Measurements from ENCODE around the gene TCF7L1.

GRCh38 chr2:85132397-85132796 is 795 bp upstream of the TCF7L1 start:
- TF ChIP-seq, protein P1, sequence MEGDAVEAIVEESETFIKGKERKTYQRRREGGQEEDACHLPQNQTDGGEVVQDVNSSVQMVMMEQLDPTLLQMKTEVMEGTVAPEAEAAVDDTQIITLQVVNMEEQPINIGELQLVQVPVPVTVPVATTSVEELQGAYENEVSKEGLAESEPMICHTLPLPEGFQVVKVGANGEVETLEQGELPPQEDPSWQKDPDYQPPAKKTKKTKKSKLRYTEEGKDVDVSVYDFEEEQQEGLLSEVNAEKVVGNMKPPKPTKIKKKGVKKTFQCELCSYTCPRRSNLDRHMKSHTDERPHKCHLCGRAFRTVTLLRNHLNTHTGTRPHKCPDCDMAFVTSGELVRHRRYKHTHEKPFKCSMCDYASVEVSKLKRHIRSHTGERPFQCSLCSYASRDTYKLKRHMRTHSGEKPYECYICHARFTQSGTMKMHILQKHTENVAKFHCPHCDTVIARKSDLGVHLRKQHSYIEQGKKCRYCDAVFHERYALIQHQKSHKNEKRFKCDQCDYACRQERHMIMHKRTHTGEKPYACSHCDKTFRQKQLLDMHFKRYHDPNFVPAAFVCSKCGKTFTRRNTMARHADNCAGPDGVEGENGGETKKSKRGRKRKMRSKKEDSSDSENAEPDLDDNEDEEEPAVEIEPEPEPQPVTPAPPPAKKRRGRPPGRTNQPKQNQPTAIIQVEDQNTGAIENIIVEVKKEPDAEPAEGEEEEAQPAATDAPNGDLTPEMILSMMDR (IDR thresholded peaks at IDR 0.05), result no peak
- TF ChIP-seq POLR2A (IDR thresholded peaks at IDR 0.05), result no peak
